NCI-H2081 (cell line): Measurements from ENCODE around the gene MAP7D3.

ENCODE experiments used
- DNase-seq, 2 experiments: peaks; one replicate each; lab custom pipeline; 2025; lab: John Stamatoyannopoulos, UW

MAP7D3 gene

GRCh38 chrX:136206916-136207315, 44.3 kb downstream of the MAP7D3 start:
- no peak for DNase-seq

- no peak for DNase-seq
These were observed 45.3 kb downstream of the MAP7D3 start for GRCh38 chrX:136205882-136206380.

GRCh38 chrX:136204571-136204970, 46.6 kb downstream of the MAP7D3 start:
- DNase-seq: no peak

GRCh38 chrX:136203951-136204350, 47.2 kb downstream of the MAP7D3 start:
- no peak for DNase-seq

GRCh38 chrX:136203438-136203837, 47.8 kb downstream of the MAP7D3 start:
- DNase-seq: no peak

- DNase-seq: no peak
These were observed 48.3 kb downstream of the MAP7D3 start for GRCh38 chrX:136202889-136203288.

- no peak for DNase-seq
These were observed 49.6 kb downstream of the MAP7D3 start for GRCh38 chrX:136201601-136202000.

GRCh38 chrX:136200466-136200865, 50.7 kb downstream of the MAP7D3 start:
- DNase-seq: no peak

- DNase-seq: no peak
These were observed 51.8 kb downstream of the MAP7D3 start for GRCh38 chrX:136199365-136199764.

- DNase-seq: no peak
These were observed 52.4 kb downstream of the MAP7D3 start for GRCh38 chrX:136198678-136199243.

GRCh38 chrX:136198010-136198409, 53.2 kb downstream of the MAP7D3 start:
- no peak for DNase-seq

GRCh38 chrX:136196691-136197155, 54.5 kb downstream of the MAP7D3 start:
- DNase-seq: no peak

GRCh38 chrX:136195247-136195646, 56.0 kb downstream of the MAP7D3 start:
- DNase-seq: no peak

- no peak for DNase-seq
These were observed 56.7 kb downstream of the MAP7D3 start for GRCh38 chrX:136194536-136194935.

GRCh38 chrX:136193771-136194170, 57.4 kb downstream of the MAP7D3 start:
- DNase-seq: no peak

GRCh38 chrX:136192839-136193414, 58.3 kb downstream of the MAP7D3 start:
- no peak for DNase-seq

- no peak for DNase-seq
These were observed 59.1 kb downstream of the MAP7D3 start for GRCh38 chrX:136192135-136192534.

GRCh38 chrX:136191171-136191570, 60.0 kb downstream of the MAP7D3 start:
- no peak for DNase-seq

GRCh38 chrX:136190038-136190713, 61.0 kb downstream of the MAP7D3 start:
- no peak for DNase-seq

- DNase-seq: no peak
These were observed 62.0 kb downstream of the MAP7D3 start for GRCh38 chrX:136189222-136189621.

- DNase-seq: no peak
These were observed 65.2 kb downstream of the MAP7D3 start for GRCh38 chrX:136186023-136186413.

- DNase-seq: no peak
These were observed 65.7 kb downstream of the MAP7D3 start for GRCh38 chrX:136185401-136186022.

- DNase-seq: no peak
These were observed 67.3 kb downstream of the MAP7D3 start for GRCh38 chrX:136183917-136184316.
